Measurements from ENCODE around the gene SORCS2.
"Not testable (repeated sequence)": the region's sequence is repeated elsewhere in the genome, so short reads cannot be mapped to it uniquely, and the experiment has no call there.

Gene SORCS2

GRCh38 chr4:7201420-7202305 is 9.3 kb downstream of the SORCS2 start:
- no peak for DNase-seq

GRCh38 chr4:7202411-7202810 is 10.1 kb downstream of the SORCS2 start:
- DNase-seq = peak; percentile 28

- no peak for DNase-seq
Observed at GRCh38 chr4:7204656-7205387, 12.5 kb downstream of the SORCS2 start.

- DNase-seq = peak; percentile 69
Observed at GRCh38 chr4:7206385-7206784, 14.0 kb downstream of the SORCS2 start.

- DNase-seq = peak; percentile 86
Observed at GRCh38 chr4:7206911-7207567, 14.7 kb downstream of the SORCS2 start.

- DNase-seq = peak; percentile 54
Observed at GRCh38 chr4:7207628-7208231, 15.4 kb downstream of the SORCS2 start.

GRCh38 chr4:7208509-7209451 is 16.4 kb downstream of the SORCS2 start:
- no peak for DNase-seq

- peak; percentile 61 for DNase-seq
Observed at GRCh38 chr4:7209699-7210098, 17.4 kb downstream of the SORCS2 start.

- DNase-seq = peak; percentile 84
Observed at GRCh38 chr4:7210824-7211223, 18.5 kb downstream of the SORCS2 start.

- no peak for DNase-seq
Observed at GRCh38 chr4:7212101-7212674, 19.9 kb downstream of the SORCS2 start.

GRCh38 chr4:7212921-7213320 is 20.6 kb downstream of the SORCS2 start:
- DNase-seq = no peak

- no peak for DNase-seq
Observed at GRCh38 chr4:7213807-7214206, 21.5 kb downstream of the SORCS2 start.

GRCh38 chr4:7214359-7214758 is 22.0 kb downstream of the SORCS2 start:
- DNase-seq = no peak

- DNase-seq = not testable (repeated sequence)
Observed at GRCh38 chr4:7215187-7215586, 22.8 kb downstream of the SORCS2 start.

GRCh38 chr4:7217039-7217438 is 24.7 kb downstream of the SORCS2 start:
- no peak for DNase-seq

- no peak for DNase-seq
Observed at GRCh38 chr4:7217474-7218321, 25.4 kb downstream of the SORCS2 start.

GRCh38 chr4:7218686-7219085 is 26.3 kb downstream of the SORCS2 start:
- DNase-seq = no peak

- no peak for DNase-seq
Observed at GRCh38 chr4:7222521-7222920, 30.2 kb downstream of the SORCS2 start.

- no peak for DNase-seq
Observed at GRCh38 chr4:7223541-7223940, 31.2 kb downstream of the SORCS2 start.

- no peak for DNase-seq
Observed at GRCh38 chr4:7224001-7224400, 31.7 kb downstream of the SORCS2 start.
